Activated CD8-positive, alpha-beta memory T cell treated with anti-CD3 and anti-CD28 coated beads, Interleukin-2, amount 50 U/mL, for 24 hours (primary cell): ENCODE results near the gene PPP4R2.
"Not testable (repeated sequence)": the region's sequence is repeated elsewhere in the genome, so short reads cannot be mapped to it uniquely, and the experiment has no call there.

Source experiments
- DNase-seq: peaks from one replicate; pipeline ENCODE4 v3.0.0-alpha.2; 2020; ENCODE audit errors: extremely low read depth

The PPP4R2 gene

GRCh38 chr3:73026111-73026759 is 29.6 kb downstream of the PPP4R2 start:
- no peak for DNase-seq

GRCh38 chr3:73026760-73027113 is 30.1 kb downstream of the PPP4R2 start:
- no peak for DNase-seq

- no peak for DNase-seq
These were observed 32.2 kb downstream of the PPP4R2 start for GRCh38 chr3:73028803-73029202.

- no peak for DNase-seq
These were observed 32.7 kb downstream of the PPP4R2 start for GRCh38 chr3:73029321-73029796.

- DNase-seq = no peak
These were observed 33.5 kb downstream of the PPP4R2 start for GRCh38 chr3:73030073-73030597.

GRCh38 chr3:73031573-73032103 is 35.0 kb downstream of the PPP4R2 start:
- no peak for DNase-seq

- DNase-seq = no peak
These were observed 40.3 kb downstream of the PPP4R2 start for GRCh38 chr3:73036694-73037591.

- DNase-seq = no peak
These were observed 44.9 kb downstream of the PPP4R2 start for GRCh38 chr3:73041537-73041936.

- DNase-seq = no peak
These were observed 46.8 kb downstream of the PPP4R2 start for GRCh38 chr3:73043414-73043813.

GRCh38 chr3:73045391-73045790 is 48.8 kb downstream of the PPP4R2 start:
- no peak for DNase-seq

- DNase-seq = no peak
These were observed 49.6 kb downstream of the PPP4R2 start for GRCh38 chr3:73046195-73046594.

- no peak for DNase-seq
These were observed 52.7 kb downstream of the PPP4R2 start for GRCh38 chr3:73049319-73049718.

GRCh38 chr3:73052857-73053256 is 56.2 kb downstream of the PPP4R2 start:
- DNase-seq = no peak

- DNase-seq = no peak
These were observed 59.0 kb downstream of the PPP4R2 start for GRCh38 chr3:73055583-73055982.

GRCh38 chr3:73056014-73056844 is 59.6 kb downstream of the PPP4R2 start:
- no peak for DNase-seq

- no peak for DNase-seq
These were observed 60.2 kb downstream of the PPP4R2 start for GRCh38 chr3:73056845-73057150.

GRCh38 chr3:73060302-73060723 is 63.7 kb downstream of the PPP4R2 start:
- no peak for DNase-seq

- no peak for DNase-seq
These were observed 64.8 kb downstream of the PPP4R2 start, which contains the start of gene EBLN2 for GRCh38 chr3:73061416-73061815. EBLN2 (plus strand) TSS chr3:73061659; CDS start chr3:73062082, 423 bp downstream.

GRCh38 chr3:73066243-73066642 is 69.6 kb downstream of the PPP4R2 start:
- DNase-seq = not testable (repeated sequence)

GRCh38 chr3:73068419-73068818 is 71.8 kb downstream of the PPP4R2 start:
- DNase-seq = no peak

- DNase-seq = no peak
These were observed 72.6 kb downstream of the PPP4R2 start for GRCh38 chr3:73069187-73069586.
